Neural cell (in vitro differentiated cells): ENCODE measurements around the gene CPN1. TPM values are rescaled to one million over a fixed set of nuclear protein-coding genes. Genes with fewer than 3 reads are reported as not detected.
"Not testable (repeated sequence)": the region's sequence is repeated elsewhere in the genome, so short reads cannot be mapped to it uniquely, and the experiment has no call there.

ENCODE experiments used
- H2AFZ ChIP-seq: fragments of 200-600, 300-800 bp; sonication (generic), shearing (Covaris generic); 2 replicates; pipeline ENCODE4 v1.6.0; 2014; ENCODE audit warnings: low read depth, mild to moderate bottlenecking, antibody characterized with exemption, low read length, moderate library complexity
- H3F3A ChIP-seq: fragments of 200-600 bp; shearing (Covaris generic); 2 replicates; pipeline ENCODE4 v1.6.1; 2016; ENCODE audit warnings: mild to moderate bottlenecking, moderate library complexity, mixed read lengths, antibody characterized with exemption, low read length; ENCODE audit not compliant: insufficient read depth, poor library complexity, severe bottlenecking
- H3K27ac ChIP-seq: fragments of 200-600, 300-800 bp; sonication (generic), shearing (Covaris generic); 2 replicates; pipeline ENCODE4 v1.5.1; 2014; ENCODE audit warnings: mild to moderate bottlenecking, low read length, moderate library complexity
- H3K27me3 ChIP-seq: fragments of 300-800, 200-600 bp; sonication (generic), shearing (Covaris generic); 2 replicates; pipeline ENCODE4 v1.6.0; 2014; ENCODE audit warnings: mild to moderate bottlenecking, low read depth, low read length, moderate library complexity; ENCODE audit not compliant: insufficient read depth
- H3K36me3 ChIP-seq: fragments of 300-800, 200-600 bp; sonication (generic), shearing (Covaris generic); 2 replicates; pipeline ENCODE4 v1.5.1; 2014; ENCODE audit warnings: mild to moderate bottlenecking, antibody characterized with exemption, low read length, moderate library complexity; ENCODE audit not compliant: insufficient read depth
- H3K4me2 ChIP-seq: fragments of 300-800, 200-600 bp; sonication (generic), shearing (Covaris generic); 2 replicates; pipeline ENCODE4 v1.6.0; 2014; ENCODE audit warnings: mild to moderate bottlenecking, low read length
- H3K4me3 ChIP-seq: fragments of 300-800, 200-600 bp; sonication (generic), shearing (Covaris generic); 2 replicates; pipeline ENCODE4 v1.5.1; 2014; ENCODE audit warnings: mild to moderate bottlenecking, low read length, moderate library complexity
- H3K79me2 ChIP-seq: fragments of 200-600 bp; shearing (Covaris generic); replicated peaks from 2 replicates; pipeline ENCODE4 v1.6.0; 2014; ENCODE audit warnings: mild to moderate bottlenecking, low read length, moderate library complexity; ENCODE audit not compliant: insufficient read depth
- H3K9ac ChIP-seq: fragments of 300-800, 200-600 bp; sonication (generic), shearing (Covaris generic); 2 replicates; pipeline ENCODE4 v1.6.1; 2016; ENCODE audit warnings: mild to moderate bottlenecking, low read length, mixed read lengths
- H3K9me2 ChIP-seq: fragments of 200-600 bp; shearing (Covaris generic); 2 replicates; pipeline ENCODE4 v1.6.1; 2016; ENCODE audit warnings: mild to moderate bottlenecking, low read length, mixed read lengths; ENCODE audit not compliant: insufficient read depth
- H3K9me3 ChIP-seq: fragments of 200-600, 300-800 bp; sonication (generic), shearing (Covaris generic); 2 replicates; pipeline ENCODE4 v1.6.1; 2016; ENCODE audit warnings: mild to moderate bottlenecking, mixed run types, low read length, moderate library complexity, mixed read lengths
- H4K20me1 ChIP-seq: fragments of 200-600 bp; shearing (Covaris generic); 2 replicates; pipeline ENCODE4 v1.6.1; 2016; ENCODE audit warnings: mild to moderate bottlenecking, mixed run types; ENCODE audit not compliant: insufficient read depth
- EP300 ChIP-seq: fragments of 450-650 bp; conservative IDR thresholded peaks from 2 replicates; pipeline ENCODE4 v1.6.1; 2014; ENCODE audit warnings: antibody characterized with exemption, mild to moderate bottlenecking, moderate library complexity; ENCODE audit not compliant: poor library complexity, severe bottlenecking
- EZH2 ChIP-seq: fragments of 200-600, 300-800 bp; shearing (Covaris generic), sonication (generic); IDR thresholded peaks from 2 replicates; pipeline ENCODE4 v1.6.1; 2014; ENCODE audit warnings: antibody characterized with exemption, low read length, borderline replicate concordance, mild to moderate bottlenecking; ENCODE audit not compliant: insufficient read depth, poor library complexity, severe bottlenecking
- MXI1 ChIP-seq: fragments of 450-650 bp; conservative IDR thresholded peaks from 2 replicates; pipeline ENCODE4 v1.6.1; 2014; ENCODE audit warnings: antibody characterized with exemption, mild to moderate bottlenecking; ENCODE audit not compliant: poor library complexity, severe bottlenecking
- POLR2AphosphoS5 ChIP-seq: IDR thresholded peaks from 2 replicates; pipeline ENCODE4 v1.6.1; 2012
- RAD21 ChIP-seq: fragments of 450-650 bp; conservative IDR thresholded peaks from 2 replicates; pipeline ENCODE4 v1.6.1; 2014; ENCODE audit warnings: antibody characterized with exemption, mild to moderate bottlenecking, moderate library complexity
- SMC3 ChIP-seq: fragments of 450-650 bp; conservative IDR thresholded peaks from 2 replicates; pipeline ENCODE4 v1.6.1; 2014; ENCODE audit warnings: antibody characterized with exemption, mild to moderate bottlenecking, moderate library complexity; ENCODE audit not compliant: poor library complexity
- TAF1 ChIP-seq: IDR thresholded peaks from 2 replicates; pipeline ENCODE4 v1.6.1; 2012; ENCODE audit warnings: low read depth
- polyA plus RNA-seq: library from polyadenylated mRNA; depleted of rRNA; stranded (reverse); fragments of >200 nt; gene quantifications from 2 replicates; pipeline ENCODE4 v1.2.3, GENCODE V29; 2014
- TF ChIP-seq, protein P1 (sequence below): IDR thresholded peaks from 2 replicates; pipeline ENCODE4 v1.6.1; 2012; ENCODE audit warnings: borderline replicate concordance
- TF ChIP-seq, protein P2 (sequence below): fragments of 450-650 bp; IDR thresholded peaks from 2 replicates; pipeline ENCODE4 v1.5.1; 2014; ENCODE audit warnings: antibody characterized with exemption, mild to moderate bottlenecking, moderate library complexity; ENCODE audit not compliant: poor library complexity, severe bottlenecking

Gene CPN1
- polyA plus RNA-seq, 1 donor from 2014 or later = not detected

DNA sequence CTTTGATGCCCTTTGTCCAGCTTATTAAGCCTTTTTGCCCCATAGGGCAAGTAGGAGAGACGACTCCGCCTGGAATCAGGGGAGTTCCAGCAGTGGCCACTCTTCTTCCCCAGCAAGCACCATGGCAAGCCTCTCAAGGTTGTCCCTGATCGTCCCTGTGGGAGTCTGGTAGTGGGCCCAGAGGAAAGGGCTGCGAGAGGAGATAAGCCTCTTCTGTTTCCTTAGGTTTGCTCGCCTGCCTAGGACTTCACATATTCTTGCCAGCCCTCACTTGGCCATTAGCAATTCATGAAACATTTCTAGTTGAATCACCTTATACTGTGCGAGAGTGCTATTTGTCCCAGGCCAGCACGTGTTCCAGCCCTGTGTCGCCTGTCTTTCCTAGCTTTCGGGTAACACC lies 47.8 kb upstream of the CPN1 start:
- Histone ChIP-seq H3K9me3 (no peaks in the 10 kb centered on the region), H3K9me2 (no peaks in the 10 kb centered on the region), H2AFZ (no peak overlapping the region), H3K27ac (no peak overlapping the region), H3K9ac (no peak overlapping the region), H3F3A (no peaks in the 10 kb centered on the region), H3K36me3 (no peaks in the 10 kb centered on the region), H3K27me3 (no peaks in the 10 kb centered on the region), H3K4me2 (no peak overlapping the region), H3K4me3 (no peak overlapping the region), H3K79me2 (no peaks in the 10 kb centered on the region), H4K20me1 (no peaks in the 10 kb centered on the region)
- TF ChIP-seq POLR2AphosphoS5 (no peak), RAD21 (no peak), SMC3 (no peak), TAF1 (no peak), EP300 (no peak), MXI1 (no peak), EZH2 (no peak)
- TF ChIP-seq, protein P1, sequence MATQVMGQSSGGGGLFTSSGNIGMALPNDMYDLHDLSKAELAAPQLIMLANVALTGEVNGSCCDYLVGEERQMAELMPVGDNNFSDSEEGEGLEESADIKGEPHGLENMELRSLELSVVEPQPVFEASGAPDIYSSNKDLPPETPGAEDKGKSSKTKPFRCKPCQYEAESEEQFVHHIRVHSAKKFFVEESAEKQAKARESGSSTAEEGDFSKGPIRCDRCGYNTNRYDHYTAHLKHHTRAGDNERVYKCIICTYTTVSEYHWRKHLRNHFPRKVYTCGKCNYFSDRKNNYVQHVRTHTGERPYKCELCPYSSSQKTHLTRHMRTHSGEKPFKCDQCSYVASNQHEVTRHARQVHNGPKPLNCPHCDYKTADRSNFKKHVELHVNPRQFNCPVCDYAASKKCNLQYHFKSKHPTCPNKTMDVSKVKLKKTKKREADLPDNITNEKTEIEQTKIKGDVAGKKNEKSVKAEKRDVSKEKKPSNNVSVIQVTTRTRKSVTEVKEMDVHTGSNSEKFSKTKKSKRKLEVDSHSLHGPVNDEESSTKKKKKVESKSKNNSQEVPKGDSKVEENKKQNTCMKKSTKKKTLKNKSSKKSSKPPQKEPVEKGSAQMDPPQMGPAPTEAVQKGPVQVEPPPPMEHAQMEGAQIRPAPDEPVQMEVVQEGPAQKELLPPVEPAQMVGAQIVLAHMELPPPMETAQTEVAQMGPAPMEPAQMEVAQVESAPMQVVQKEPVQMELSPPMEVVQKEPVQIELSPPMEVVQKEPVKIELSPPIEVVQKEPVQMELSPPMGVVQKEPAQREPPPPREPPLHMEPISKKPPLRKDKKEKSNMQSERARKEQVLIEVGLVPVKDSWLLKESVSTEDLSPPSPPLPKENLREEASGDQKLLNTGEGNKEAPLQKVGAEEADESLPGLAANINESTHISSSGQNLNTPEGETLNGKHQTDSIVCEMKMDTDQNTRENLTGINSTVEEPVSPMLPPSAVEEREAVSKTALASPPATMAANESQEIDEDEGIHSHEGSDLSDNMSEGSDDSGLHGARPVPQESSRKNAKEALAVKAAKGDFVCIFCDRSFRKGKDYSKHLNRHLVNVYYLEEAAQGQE = no peak
- TF ChIP-seq, protein P2, sequence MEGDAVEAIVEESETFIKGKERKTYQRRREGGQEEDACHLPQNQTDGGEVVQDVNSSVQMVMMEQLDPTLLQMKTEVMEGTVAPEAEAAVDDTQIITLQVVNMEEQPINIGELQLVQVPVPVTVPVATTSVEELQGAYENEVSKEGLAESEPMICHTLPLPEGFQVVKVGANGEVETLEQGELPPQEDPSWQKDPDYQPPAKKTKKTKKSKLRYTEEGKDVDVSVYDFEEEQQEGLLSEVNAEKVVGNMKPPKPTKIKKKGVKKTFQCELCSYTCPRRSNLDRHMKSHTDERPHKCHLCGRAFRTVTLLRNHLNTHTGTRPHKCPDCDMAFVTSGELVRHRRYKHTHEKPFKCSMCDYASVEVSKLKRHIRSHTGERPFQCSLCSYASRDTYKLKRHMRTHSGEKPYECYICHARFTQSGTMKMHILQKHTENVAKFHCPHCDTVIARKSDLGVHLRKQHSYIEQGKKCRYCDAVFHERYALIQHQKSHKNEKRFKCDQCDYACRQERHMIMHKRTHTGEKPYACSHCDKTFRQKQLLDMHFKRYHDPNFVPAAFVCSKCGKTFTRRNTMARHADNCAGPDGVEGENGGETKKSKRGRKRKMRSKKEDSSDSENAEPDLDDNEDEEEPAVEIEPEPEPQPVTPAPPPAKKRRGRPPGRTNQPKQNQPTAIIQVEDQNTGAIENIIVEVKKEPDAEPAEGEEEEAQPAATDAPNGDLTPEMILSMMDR = no peak

DNA sequence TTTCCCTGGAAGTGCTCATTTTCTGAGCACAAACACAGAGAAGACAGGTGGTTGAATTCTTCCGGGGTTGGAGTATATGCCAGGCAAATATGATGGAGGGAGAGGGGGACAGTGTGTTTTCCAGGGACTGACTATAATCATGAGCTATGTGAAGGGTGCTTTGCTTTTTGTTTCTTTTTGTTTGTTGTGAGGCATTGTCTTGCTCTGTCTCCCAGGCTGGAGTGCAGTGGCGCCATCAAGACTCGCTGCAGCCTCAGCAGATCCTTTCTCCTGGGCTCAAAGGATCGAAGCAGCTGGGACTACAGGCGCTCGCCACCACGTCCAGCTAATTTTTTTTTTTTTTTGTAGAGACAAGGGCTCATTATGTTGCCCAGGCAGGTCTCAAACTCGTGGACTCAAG lies 47.3 kb upstream of the CPN1 start:
- no peak overlapping the region for H3K9ac ChIP-seq
- no peaks in the 10 kb centered on the region for H3K27me3 ChIP-seq
- no peaks in the 10 kb centered on the region for H3F3A ChIP-seq
- H3K9me2 ChIP-seq = no peaks in the 10 kb centered on the region
- H3K4me3 ChIP-seq = no peak overlapping the region
- TF ChIP-seq EP300 (no peak), SMC3 (no peak), TAF1 (no peak), POLR2AphosphoS5 (no peak), RAD21 (no peak), MXI1 (no peak)
- TF ChIP-seq, protein P1 = no peak
- TF ChIP-seq, protein P2 = no peak
- H4K20me1 ChIP-seq = no peaks in the 10 kb centered on the region
- H2AFZ ChIP-seq = no peak overlapping the region
- H3K4me2 ChIP-seq = no peak overlapping the region
- H3K79me2 ChIP-seq = no peaks in the 10 kb centered on the region
- H3K36me3 ChIP-seq = no peaks in the 10 kb centered on the region
- H3K9me3 ChIP-seq = no peaks in the 10 kb centered on the region
- no peak overlapping the region for H3K27ac ChIP-seq

DNA sequence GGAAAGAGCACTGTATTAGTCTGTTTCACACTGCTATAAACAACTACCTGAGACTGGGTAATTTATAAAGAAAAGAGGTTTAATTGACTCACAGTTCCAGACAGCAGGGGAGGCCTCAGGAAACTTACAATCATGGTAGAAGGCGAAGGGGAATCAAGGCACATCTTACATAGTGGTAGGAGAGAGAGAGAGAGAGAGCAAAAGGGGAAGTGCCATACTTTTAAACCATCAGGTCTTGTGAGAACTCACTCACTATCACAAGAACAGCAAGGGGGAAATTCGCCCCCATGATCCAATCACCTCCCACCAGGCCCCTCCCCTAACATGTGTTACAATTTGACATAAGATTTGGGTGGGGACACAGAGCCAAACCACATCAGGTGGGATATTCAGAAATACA lies 43.7 kb upstream of the CPN1 start:
- not testable (repeated sequence) for H3K79me2 ChIP-seq, H3K27me3 ChIP-seq, H4K20me1 ChIP-seq, H3K9me2 ChIP-seq, H3K4me3 ChIP-seq, H3K9me3 ChIP-seq, H2AFZ ChIP-seq, H3K4me2 ChIP-seq, H3K27ac ChIP-seq, H3K36me3 ChIP-seq, H3K9ac ChIP-seq, H3F3A ChIP-seq
